Chondrocyte (in vitro differentiated cells): ENCODE results near the gene LONP1. TPM values are rescaled to one million over a fixed set of nuclear protein-coding genes. Genes with fewer than 3 reads are reported as not detected.

Source experiments
- DNase-seq: peaks from one replicate; pipeline ENCODE4 v3.0.0; 2021; ENCODE audit warnings: mixed read lengths, low spot score
- H3K27ac Mint-ChIP-seq: one replicate; pipeline ENCODE4 v1.8.0; 2021; ENCODE audit warnings: mild to moderate bottlenecking, moderate library complexity, mixed read lengths; ENCODE audit not compliant: unreplicated experiment
- H3K27me3 Mint-ChIP-seq: 2 replicates; pipeline ENCODE4 v1.8.0; 2021; ENCODE audit warnings: low read depth, mixed read lengths
- H3K36me3 Mint-ChIP-seq: 2 replicates; pipeline ENCODE4 v1.8.0; 2021; ENCODE audit warnings: low read depth, mixed read lengths
- H3K4me1 Mint-ChIP-seq: 2 replicates; pipeline ENCODE4 v1.8.0; 2021; ENCODE audit warnings: low read depth, mild to moderate bottlenecking, mixed read lengths
- H3K4me3 Mint-ChIP-seq: one replicate; pipeline ENCODE4 v1.8.0; 2021; ENCODE audit warnings: mild to moderate bottlenecking, moderate library complexity, mixed read lengths; ENCODE audit not compliant: unreplicated experiment
- H3K9me3 Mint-ChIP-seq: 2 replicates; pipeline ENCODE4 v1.8.0; 2021; ENCODE audit warnings: low read depth, mixed read lengths
- CTCF ChIP-seq: fragments of 200-600 bp; sonication (generic); IDR thresholded peaks from 2 replicates; pipeline ENCODE4 v1.5.0; 2021; ENCODE audit warnings: antibody characterized with exemption, mild to moderate bottlenecking, moderate library complexity
- total RNA-seq: library from RNA; stranded (reverse); gene quantifications from 3 replicates; pipeline ENCODE4 v1.2.1, GENCODE V29; 2021

LONP1 gene
- total RNA-seq, 1 donor from 2014 or later, result 116 TPM

GRCh38 chr19:5713228-5713627 lies 6.7 kb downstream of the LONP1 start:
- H3K27me3 Mint-ChIP-seq, result no peaks in the 10 kb centered on the region
- no peak for TF ChIP-seq CTCF
- peaks cover 9% of the 10 kb centered on the region for H3K36me3 Mint-ChIP-seq
- H3K9me3 Mint-ChIP-seq, result no peaks in the 10 kb centered on the region
- DNase-seq, result no peak
- H3K4me1 Mint-ChIP-seq, result peaks cover 24% of the 10 kb centered on the region
- H3K27ac Mint-ChIP-seq, result no peak overlapping the region
- no peak overlapping the region for H3K4me3 Mint-ChIP-seq

GRCh38 chr19:5711713-5712161 lies 8.2 kb downstream of the LONP1 start:
- DNase-seq, result no peak
- Mint-ChIP-seq H3K4me3 (no peak overlapping the region), H3K27me3 (no peaks in the 10 kb centered on the region), H3K27ac (no peak overlapping the region), H3K4me1 (peaks cover 10% of the 10 kb centered on the region), H3K9me3 (no peaks in the 10 kb centered on the region), H3K36me3 (peaks cover 9% of the 10 kb centered on the region)
- no peak for TF ChIP-seq CTCF

GRCh38 chr19:5711025-5711424 lies 8.9 kb downstream of the LONP1 start:
- no peak for TF ChIP-seq CTCF
- H3K4me3 Mint-ChIP-seq, result no peak overlapping the region
- no peaks in the 10 kb centered on the region for H3K27me3 Mint-ChIP-seq
- H3K27ac Mint-ChIP-seq, result no peak overlapping the region
- H3K36me3 Mint-ChIP-seq, result peaks cover 9% of the 10 kb centered on the region
- DNase-seq, result no peak
- H3K9me3 Mint-ChIP-seq, result no peaks in the 10 kb centered on the region
- H3K4me1 Mint-ChIP-seq, result peaks cover 5% of the 10 kb centered on the region

- Mint-ChIP-seq H3K9me3 (no peaks in the 10 kb centered on the region), H3K27ac (no peak overlapping the region), H3K4me1 (peaks cover 3% of the 10 kb centered on the region), H3K4me3 (no peak overlapping the region), H3K36me3 (peaks cover 12% of the 10 kb centered on the region), H3K27me3 (no peaks in the 10 kb centered on the region)
- no peak for TF ChIP-seq CTCF
- DNase-seq, result no peak
Observed at GRCh38 chr19:5707576-5708575, 12.1 kb downstream of the LONP1 start.

GRCh38 chr19:5706876-5707573 lies 12.9 kb downstream of the LONP1 start:
- Mint-ChIP-seq H3K4me1 (peaks cover 3% of the 10 kb centered on the region), H3K36me3 (peaks cover 8% of the 10 kb centered on the region), H3K27ac (no peak overlapping the region), H3K4me3 (no peak overlapping the region), H3K9me3 (no peaks in the 10 kb centered on the region), H3K27me3 (no peaks in the 10 kb centered on the region)
- TF ChIP-seq CTCF, result no peak
- no peak for DNase-seq
